ENCODE results near the gene APPL2. TPM values are rescaled to one million over a fixed set of nuclear protein-coding genes. Genes with fewer than 3 reads are reported as not detected.
"Not testable (repeated sequence)": the region's sequence is repeated elsewhere in the genome, so short reads cannot be mapped to it uniquely, and the experiment has no call there.

APPL2 gene
- total RNA-seq, 1 donor from 2014 or later = 28.9 TPM

DNA sequence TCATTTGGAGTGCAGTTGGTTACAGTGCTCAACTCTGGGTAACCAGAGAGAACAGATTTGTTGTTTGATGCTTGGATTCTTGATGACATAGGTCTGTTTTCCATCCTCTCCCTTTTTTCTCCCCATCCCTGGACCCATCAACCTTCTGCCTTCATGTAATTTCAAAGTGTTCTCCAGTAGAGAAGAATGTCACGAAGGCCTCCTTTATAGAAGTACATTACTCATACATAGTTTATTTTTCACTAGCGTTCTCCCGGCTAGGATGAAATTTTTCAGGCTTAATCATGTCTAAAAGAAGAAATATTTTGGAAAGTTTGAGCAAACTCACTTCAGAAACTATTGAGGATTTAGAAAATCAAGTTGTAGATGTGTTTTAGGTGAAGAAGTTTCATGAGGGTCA lies 20.9 kb upstream of the APPL2 start:
- DNase-seq (ENCODE audit: low spot score in 2 of 2) = no peak

DNA sequence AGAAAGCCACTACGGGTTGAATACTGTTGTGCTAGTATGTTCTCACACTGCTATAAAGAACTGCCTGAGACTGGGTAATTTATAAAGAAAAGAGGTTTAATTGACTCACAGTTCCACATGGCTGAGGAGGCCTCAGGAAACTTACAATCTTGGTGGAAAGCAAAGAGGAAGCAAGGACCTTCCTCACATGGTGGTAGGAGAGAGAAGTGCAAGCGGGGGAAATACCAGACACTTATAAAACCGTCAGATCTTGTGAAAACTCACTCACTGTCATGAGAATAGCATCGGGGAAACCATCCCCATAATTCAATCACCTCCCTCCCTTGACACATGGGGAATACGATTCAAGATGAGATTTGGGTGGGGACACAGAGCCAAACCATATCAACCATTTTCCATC lies 20.5 kb upstream of the APPL2 start:
- DNase-seq (ENCODE audit: low spot score in 2 of 2); FAIRE-seq: not testable (repeated sequence)

More for the DNA sequence above, 20.9 kb upstream of the APPL2 start:
- no peak for FAIRE-seq

DNA sequence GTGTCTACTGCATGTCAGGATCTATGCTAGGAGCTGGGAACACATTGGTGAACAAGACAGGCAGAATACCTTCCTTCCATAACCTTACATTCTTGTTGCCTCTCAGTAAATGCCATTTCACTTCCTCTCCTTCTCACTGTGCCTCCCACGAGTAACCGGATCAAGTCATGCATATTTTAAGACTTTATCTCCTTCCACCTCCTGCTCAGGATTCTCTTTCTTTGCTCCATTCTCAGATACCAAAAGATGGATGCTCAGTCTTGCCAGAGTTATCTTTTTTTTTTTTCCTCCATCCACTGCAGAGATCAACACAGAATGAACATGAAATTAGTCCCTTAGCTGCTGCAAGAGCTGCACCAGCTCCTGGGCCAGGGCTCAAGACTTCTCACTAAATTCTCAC lies 20.0 kb upstream of the APPL2 start:
- DNase-seq (ENCODE audit: low spot score in 2 of 2) = no peak
- FAIRE-seq = no peak

DNA sequence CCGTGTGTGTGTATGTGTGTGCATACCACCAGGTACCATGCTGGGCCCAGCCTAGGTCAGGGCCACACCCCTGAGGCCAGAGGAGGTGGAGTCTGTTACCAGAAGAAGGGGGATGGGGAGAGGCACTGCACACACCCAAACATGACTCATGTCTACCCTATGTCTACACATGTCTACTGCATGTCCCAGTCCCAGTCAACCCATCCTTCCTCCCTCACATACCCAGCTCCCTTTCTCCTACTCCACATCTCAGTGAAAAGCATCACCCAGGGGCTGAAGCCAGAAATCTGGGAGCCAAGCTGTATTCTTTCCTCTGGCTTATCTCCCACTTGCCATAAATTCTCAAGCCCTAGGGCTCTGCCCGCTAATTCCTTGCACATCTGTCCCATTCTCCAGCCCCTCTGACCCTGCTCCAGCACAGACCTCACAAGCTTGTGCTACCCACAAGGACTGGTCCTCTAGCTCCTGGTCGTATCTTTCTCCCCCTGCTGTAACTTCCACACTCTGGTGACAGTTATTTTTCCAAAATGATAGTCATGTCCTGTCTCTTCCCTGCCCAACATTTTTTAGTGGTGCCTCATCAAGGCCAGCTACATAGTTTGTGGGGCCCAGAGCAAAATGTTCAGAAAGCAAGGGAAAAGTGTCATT lies 18.0 kb upstream of the APPL2 start:
- FAIRE-seq (no peak), DNase-seq (ENCODE audit: low spot score in 2 of 2) (no peak)

DNA sequence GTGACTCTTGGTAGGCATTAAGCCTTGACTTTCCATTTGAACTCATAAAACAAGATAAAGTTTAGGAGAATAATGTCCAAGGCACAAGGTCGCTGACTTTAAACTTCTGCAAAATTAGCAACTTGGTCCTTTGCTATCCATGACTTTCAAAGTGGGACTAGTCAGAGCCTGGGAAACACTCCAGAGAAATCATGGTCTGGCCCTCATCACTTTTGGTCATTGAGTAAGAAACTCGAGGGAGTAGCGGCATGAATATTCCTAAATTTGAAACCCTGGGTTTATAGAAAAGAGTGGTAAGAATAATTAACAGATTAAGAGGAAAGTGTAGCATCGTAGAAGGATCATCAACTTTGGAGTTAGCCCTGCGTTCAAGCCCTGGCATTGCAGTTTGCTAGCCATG lies 16.9 kb upstream of the APPL2 start:
- no peak for DNase-seq (ENCODE audit: low spot score in 2 of 2)
- no peak for FAIRE-seq

DNA sequence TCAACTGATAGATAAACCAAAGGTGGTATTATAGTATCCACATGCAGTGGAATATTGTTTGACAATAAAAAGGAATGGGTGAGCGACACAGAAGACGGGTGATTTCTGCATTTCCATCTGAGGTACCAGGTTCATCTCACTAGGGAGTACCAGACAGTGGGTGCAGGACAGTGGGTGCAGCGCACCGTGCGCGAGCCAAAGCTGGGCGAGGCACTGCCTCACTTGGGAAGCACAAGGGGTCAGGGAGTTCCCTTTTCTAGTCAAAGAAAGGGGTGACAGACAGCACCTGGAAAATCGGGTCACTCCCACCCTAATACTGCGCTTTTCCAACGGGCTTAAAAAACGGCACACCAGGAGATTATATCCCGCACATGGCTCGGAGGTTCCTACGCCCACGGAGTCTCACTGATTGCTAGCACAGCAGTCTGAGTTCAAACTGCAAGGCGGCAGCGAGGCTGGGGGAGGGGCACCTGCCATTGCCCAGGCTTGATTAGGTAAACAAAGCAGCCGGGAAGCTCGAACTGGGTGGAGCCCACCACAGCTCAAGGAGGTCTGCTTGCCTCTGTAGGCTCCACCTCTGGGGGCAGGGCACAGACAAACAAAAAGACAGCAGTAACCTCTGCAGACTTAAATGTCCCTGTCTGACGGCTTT lies 9.9 kb upstream of the APPL2 start:
- not testable (repeated sequence) for DNase-seq (ENCODE audit: low spot score in 2 of 2); FAIRE-seq

DNA sequence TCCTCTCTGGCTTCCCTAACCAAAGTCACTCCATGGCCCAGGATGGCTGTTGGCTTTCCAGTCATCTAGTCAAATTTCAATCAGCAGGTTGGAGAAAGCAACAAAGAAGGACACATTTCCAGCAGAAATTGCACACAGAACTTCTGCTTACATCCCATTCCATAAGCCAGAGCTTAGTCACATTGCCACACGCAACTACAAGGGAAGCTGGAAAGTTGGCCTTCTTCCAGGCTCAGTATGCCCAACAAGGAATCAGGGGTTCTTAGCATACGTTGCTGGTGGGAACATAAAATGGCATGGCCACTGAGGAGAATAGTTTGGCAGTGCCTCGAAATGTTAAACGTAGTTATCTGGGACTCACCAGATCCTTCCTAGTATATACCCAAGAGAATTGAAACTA lies 9.3 kb upstream of the APPL2 start:
- no peak for DNase-seq (ENCODE audit: low spot score in 2 of 2)
- FAIRE-seq = no peak

DNA sequence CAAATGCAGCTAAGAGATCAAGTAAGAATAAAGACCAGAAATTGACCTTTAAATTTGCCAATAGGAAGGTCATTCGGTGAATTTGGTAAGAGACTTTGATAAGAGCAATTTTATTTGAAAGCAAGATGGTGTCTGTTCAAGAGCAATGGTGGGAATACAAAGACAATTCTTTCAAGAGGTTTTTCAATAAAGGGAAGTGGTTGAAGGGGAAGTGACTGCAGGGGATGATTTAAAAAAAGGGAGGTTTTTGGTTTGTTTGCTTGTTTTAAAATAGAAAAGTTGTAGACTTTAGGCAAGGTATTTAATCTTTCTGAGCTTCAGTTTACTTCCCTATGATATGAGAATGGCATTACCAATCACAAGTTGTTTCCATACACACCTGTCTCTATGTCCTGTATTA lies 4.3 kb upstream of the APPL2 start:
- no peak for DNase-seq (ENCODE audit: low spot score in 2 of 2)
- FAIRE-seq = no peak

DNA sequence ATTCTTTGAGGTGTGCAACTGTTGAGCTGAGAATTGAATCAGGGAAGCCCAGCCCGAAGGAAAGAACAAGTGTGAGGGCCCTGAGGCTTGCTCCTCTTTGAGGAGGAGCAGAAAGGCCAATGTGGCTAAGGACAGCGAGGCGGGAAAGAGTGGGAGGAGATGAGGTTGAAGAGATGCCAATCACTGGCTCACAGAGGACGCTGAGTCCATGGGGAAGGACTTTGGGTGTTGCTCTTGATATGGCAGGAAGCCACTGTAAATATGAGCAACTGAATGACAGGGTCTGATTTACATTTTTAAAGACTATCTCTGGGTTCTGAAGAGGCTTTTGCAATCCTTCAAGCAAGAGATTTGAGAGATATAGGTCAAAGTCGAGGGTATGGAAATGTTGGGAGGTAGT lies 3.3 kb upstream of the APPL2 start:
- FAIRE-seq (no peak), DNase-seq (ENCODE audit: low spot score in 2 of 2) (no peak)

DNA sequence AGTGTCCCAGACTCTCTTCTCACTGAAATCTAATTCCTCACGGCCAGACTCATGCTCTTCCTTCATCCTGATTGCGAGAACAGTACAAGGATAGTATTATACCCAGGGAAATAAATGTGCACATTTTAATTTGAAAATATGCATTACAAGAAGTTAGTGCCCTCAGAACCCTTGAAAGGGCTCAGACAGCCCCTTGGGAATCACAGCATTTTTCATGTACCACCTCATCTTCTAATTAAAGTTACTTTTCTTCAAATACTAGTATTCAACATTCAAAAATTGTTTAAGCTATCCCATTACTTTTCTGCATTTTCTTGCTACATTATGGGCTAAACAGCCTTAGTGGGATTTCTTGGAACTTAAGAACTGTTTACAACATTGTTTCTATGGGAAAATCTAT lies 1.7 kb upstream of the APPL2 start:
- FAIRE-seq (no peak), DNase-seq (ENCODE audit: low spot score in 2 of 2) (no peak)

DNA sequence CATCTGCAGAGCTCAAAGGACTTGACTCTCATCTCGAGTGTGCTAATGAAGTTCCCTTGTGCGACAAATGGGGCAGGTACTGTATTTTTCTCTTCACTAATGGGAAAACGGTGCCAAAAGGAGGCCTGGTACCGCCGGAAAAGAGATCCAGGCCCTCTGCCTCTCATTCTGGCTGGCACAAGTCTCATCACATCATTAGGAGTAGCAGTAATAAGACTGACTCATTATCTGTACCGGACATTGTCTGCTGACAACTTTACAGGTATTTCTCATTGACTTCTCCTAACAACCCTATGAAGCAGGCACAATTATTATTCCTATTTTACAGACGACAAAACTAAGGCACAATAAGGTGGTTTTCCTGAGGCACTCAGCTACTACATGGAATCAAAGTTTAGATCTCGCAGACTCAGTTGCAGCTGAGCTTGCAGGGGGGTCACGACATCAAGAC lies 668 bp downstream of the APPL2 start:
- no peak for FAIRE-seq
- DNase-seq (ENCODE audit: low spot score in 2 of 2) = peak; percentile 18 to 38

DNA sequence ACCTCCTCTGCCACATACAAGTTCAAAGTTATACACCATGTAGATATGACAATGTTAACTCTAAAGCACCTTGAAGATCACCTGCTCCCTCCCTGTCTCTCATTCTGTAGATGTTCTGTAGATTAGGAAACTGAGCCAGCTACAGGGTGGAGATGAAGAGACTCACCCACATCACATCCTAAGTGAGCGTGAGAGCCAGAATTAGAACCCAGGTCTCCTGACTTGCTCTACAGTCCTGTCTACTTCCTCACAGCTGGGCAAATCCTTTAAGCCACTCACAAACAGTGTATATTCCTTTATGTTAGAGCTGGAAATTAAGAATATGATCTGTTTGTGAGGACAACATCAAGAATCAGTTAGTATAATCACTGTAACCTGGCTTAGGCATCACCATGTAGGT lies 1.8 kb downstream of the APPL2 start:
- no peak for FAIRE-seq
- no peak for DNase-seq (ENCODE audit: low spot score in 2 of 2)

DNA sequence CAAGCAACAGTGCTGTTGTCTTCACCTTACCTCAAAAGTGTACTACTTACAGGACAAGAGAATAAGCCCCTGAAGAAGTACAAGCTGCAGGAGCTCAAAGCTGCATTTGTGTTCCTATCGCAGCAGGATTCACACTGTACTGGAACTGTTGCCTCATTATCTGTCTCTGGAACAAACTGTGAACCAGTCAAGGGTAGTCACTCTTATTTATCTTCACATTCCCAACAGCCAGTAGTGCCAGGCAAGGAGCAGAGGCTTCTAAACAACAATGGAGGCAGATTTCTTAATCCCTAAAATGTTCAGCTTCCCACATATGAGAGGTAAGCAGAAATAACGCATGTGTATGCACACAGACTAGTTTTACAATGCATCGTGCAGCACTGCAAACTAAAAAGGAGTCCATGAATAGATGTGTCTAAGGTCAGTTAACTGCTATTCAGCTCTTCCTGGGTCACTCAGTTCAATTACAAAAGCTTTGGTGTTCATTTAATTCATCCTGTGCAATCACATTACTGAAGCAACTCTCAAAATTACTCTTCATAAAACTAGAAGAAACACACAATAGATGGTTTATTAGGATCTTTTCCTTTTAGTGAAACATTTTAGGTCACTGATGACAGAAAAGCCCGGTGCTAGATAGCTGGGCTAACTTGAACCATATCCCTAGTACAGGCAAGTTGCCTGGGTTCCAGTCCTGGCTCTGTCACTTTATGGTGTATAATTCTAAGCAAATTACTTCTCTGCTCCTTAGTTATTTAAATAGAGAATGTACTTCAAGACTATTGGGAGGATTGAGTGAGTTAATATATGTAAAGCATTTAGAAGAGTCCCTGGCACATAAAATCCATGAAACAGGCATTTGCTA lies 2.7 kb downstream of the APPL2 start:
- no peak for FAIRE-seq
- no peak for DNase-seq (ENCODE audit: low spot score in 2 of 2)

DNA sequence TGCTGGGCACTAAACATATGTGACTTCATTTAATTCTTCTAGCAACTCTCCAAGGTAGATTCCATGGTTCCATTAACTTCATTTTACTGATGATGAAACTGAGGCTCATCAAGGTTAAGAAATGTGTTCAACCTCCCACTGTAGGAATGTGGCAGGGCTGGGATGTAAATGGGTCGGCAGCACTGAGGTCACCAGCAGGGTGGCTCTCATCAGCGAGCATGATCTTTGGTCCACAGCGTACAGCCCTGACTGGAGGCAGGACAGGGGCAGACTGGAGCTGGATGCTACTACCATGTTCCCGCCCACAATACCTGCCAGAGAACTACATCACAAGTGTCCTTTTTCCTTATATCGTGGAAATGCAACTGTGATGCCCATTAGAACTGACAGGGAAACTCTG lies 4.6 kb downstream of the APPL2 start:
- DNase-seq (ENCODE audit: low spot score in 2 of 2) (no peak), FAIRE-seq (no peak)

DNA sequence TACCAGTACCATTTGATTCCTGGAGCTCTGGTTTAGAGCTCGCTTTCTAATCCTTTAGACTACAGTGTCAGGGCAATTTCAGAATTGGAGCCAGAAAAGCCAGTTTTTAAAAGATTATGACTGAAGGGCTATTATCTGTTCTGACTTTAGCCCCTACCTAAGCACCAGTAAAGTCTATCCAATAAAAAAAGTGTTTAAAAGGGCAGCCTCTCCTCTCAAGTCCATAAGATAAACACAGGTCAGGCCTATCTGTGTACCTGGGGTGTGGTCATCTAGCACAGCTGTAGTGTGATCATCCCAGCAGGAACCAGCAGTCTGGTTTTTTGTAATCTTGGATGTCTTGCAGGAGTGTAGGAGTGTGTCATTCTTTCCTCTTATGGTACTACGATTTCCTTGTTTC lies 6.6 kb downstream of the APPL2 start:
- no peak for DNase-seq (ENCODE audit: low spot score in 2 of 2)
- no peak for FAIRE-seq

DNA sequence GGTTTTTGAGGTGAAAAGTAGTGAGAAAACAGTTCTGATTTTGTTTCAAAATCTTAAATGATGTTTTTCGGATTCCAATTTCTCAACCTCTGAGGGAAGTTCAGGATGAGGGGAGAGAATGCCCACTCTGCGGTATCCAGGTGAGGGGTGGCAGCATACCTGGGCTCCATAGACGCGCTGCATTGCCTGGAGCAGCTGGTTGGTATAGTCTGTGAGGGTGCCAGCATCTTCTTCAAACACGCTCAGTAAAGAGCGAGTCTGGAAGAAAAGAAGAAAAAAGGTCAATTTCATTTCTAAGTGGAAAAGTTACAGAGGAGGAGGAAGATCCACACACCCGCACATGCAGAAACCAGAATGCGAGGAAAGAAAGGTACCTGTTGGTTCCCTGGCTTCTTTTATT lies 7.0 kb downstream of the APPL2 start:
- DNase-seq (ENCODE audit: low spot score in 2 of 2) (no peak), FAIRE-seq (no peak)

DNA sequence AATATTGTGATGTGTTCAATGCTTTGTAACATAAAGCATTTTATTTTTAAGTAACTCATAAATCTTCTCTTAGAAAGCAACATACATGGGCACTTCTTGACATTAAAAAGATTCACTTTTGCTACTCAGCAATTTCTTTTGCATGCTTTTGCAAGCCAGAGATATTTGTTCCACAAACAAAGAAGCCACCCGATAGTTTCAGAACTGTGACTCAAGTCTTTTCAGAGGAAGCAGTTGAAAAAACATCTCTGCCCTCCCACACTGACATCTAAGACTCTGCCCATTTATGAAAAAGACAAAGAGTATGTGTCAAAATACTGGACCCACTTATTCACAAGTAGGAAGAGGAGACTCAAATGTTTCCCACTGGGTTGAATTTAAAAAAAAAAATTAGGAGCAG lies 7.5 kb downstream of the APPL2 start:
- no peak for DNase-seq (ENCODE audit: low spot score in 2 of 2)

DNA sequence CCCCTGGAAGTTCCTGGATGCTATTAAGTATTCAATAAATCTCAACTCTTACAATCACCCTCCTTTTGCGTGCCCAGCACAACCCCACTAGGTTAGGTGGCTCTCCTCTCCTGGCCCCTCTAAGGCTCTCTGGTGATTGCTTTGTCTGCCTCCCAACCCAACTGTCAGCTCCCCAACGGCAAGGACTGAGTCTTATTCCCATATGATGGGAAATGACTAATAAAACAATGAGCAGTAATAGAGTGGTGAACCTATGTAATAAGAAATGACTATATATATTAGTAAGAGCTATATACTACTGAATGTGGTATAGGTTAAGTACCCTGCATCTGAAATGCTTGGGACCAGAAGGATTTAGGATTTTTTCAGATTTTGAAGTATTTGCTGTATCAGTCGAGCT lies 8.1 kb downstream of the APPL2 start:
- FAIRE-seq (no peak), DNase-seq (ENCODE audit: low spot score in 2 of 2) (no peak)

More for the DNA sequence above, 7.5 kb downstream of the APPL2 start:
- no peak for FAIRE-seq

DNA sequence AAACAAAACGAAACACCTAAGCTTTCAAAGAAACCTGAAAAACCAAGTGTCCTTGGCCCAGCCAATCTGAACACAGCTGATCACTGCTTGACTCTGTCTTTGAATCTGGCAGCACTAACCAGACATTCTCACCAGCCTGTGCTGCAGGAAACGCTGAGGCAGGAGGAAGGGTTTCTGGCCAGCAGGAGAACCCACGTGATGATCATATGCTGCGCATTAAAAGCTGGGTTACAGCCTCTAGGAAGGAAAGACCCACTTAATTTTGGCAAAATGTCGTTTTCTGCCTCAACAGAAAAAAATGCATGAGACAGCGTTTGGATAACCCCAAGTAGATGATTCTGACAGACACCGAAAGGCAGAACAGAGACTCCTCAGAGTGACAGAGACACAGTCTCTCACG lies 9.8 kb downstream of the APPL2 start:
- no peak for DNase-seq (ENCODE audit: low spot score in 2 of 2)
- no peak for FAIRE-seq

DNA sequence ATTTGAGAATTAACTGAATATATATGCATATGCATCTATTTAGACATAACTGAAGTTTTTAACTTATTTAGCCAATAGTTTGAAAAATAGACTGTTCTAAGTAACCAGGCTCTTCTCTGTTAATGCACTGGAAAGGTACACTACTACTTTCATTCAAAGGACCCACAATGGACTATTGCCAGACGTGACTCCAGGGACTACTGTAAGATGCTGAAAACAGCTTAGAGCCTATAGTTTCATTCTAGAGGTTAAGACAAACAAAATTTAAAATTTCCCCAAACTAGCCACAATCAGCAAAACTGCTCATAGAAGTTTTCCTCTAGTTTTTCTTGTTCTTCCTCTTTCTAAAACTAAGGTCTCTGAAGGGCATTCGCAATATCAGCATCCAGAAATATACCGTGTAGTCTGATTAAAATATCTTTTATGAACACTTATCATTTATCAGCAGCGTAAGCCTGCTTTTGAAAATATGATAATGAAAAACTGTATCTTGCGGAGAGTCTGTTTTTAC lies 10.4 kb downstream of the APPL2 start:
- FAIRE-seq (no peak), DNase-seq (ENCODE audit: low spot score in 2 of 2) (no peak)

DNA sequence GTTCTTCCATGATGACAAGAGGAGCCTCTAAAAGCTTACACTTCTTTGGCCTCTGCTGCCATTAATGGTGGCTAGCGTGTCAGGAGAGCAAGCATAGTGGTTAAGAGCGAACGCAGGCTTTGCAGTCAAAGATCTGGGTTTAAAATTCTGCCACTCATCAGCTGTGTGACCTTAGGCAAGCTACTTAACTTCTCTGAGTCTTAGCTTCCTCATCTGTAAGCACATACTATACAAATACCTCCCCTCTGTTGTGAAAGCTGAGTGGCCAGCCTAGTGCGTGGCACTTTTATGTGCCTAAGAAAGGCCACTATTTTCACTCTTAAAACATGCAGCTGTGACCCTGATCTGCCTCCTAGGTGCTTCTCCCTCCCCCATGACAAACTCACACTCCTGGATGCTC lies 11.6 kb downstream of the APPL2 start:
- no peak for DNase-seq (ENCODE audit: low spot score in 2 of 2)
- FAIRE-seq = no peak
